B cell (primary cell): Measurements from ENCODE around the gene GABRR3. TPM values are rescaled to one million over a fixed set of nuclear protein-coding genes. Genes with fewer than 3 reads are reported as not detected.

Source experiments
- ATAC-seq: fragments of 200-7000 bp; cut with Tn5 transposase; one replicate; pipeline ENCODE4 v1.10.0; 2021; ENCODE audit warnings: low read depth, mild to moderate bottlenecking, moderate number of reproducible peaks, moderate library complexity
- CTCF ChIA-PET: fragments of 350-600 bp; sonication (Branson Sonifier 250); formaldehyde crosslinking; loops from one replicate; lab custom pipeline; 2021; ENCODE audit warnings: antibody characterized with exemption, inconsistent platforms; lab: Charles Lee
- POLR2A ChIA-PET: fragments of 350-600 bp; sonication (Branson Sonifier 250); formaldehyde crosslinking; loops from one replicate; lab custom pipeline; 2021; ENCODE audit warnings: antibody characterized with exemption; lab: Charles Lee
- DNase-seq: peaks from one replicate; pipeline ENCODE4 v3.0.0; 2013
- H2AFZ ChIP-seq: 2 replicates; pipeline ENCODE4 v1.6.1; 2012; ENCODE audit warnings: mild to moderate bottlenecking, low read depth, low read length; ENCODE audit not compliant: insufficient read depth, poor library complexity, severe bottlenecking
- H3K27ac ChIP-seq, 2 donors: 1 replicate in 1 of 2; 2 replicates in 1 of 2; pipeline ENCODE4 v1.5.1; 2012 to 2013; ENCODE audit warnings: low read length in 2 of 2, mild to moderate bottlenecking in 2 of 2, moderate library complexity in 1 of 2
- H3K27me3 ChIP-seq, 4 experiments: fragments of 200-600 bp in 1 of 4; sonication (generic) in 1 of 4; replicated peaks in 1 of 4; 1 replicate in 2 of 4; 2 replicates in 2 of 4; pipeline versions ENCODE4 v1.6.1 to v1.7.0; 2013 to 2016; ENCODE audit warnings: low read length in 3 of 4, mild to moderate bottlenecking in 2 of 4, mixed read lengths in 1 of 4, moderate library complexity in 1 of 4; ENCODE audit not compliant: insufficient read depth in 4 of 4, control insufficient read depth in 3 of 4; ENCODE audit errors: control extremely low read depth in 1 of 4
- H3K36me3 ChIP-seq, 2 experiments: replicated peaks in 1 of 2; 1 replicate in 1 of 2; 2 replicates in 1 of 2; pipeline versions ENCODE4 v1.6.1 to v1.7.1; 2013; ENCODE audit warnings: low read length in 1 of 2; ENCODE audit not compliant: insufficient read depth in 2 of 2, control insufficient read depth in 1 of 2; ENCODE audit errors: control extremely low read depth in 1 of 2, extremely low read depth in 1 of 2
- H3K4me1 ChIP-seq, 2 donors: fragments of 200-600 bp in 1 of 2; sonication (generic) in 1 of 2; 1 replicate in 1 of 2; 2 replicates in 1 of 2; pipeline versions ENCODE4 v1.5.1 to v1.6.1; 2013 to 2017; ENCODE audit warnings: low read length in 2 of 2; ENCODE audit not compliant: control insufficient read depth in 2 of 2, insufficient read depth in 2 of 2
- H3K4me2 ChIP-seq: replicated peaks from 2 replicates; pipeline ENCODE3; 2012; ENCODE audit warnings: mild to moderate bottlenecking, low read depth, low read length; ENCODE audit not compliant: poor library complexity, severe bottlenecking
- H3K4me3 ChIP-seq, 5 experiments: fragments of 200-600 bp in 1 of 5; sonication (generic) in 1 of 5; 1 replicate in 3 of 5; 2 replicates in 2 of 5; pipeline versions ENCODE4 v1.5.1 to v1.7.0; 2011 to 2016; ENCODE audit warnings: low read length in 4 of 5, mild to moderate bottlenecking in 4 of 5, low read depth in 2 of 5, control low read depth in 1 of 5, moderate library complexity in 1 of 5; ENCODE audit not compliant: insufficient read depth in 1 of 5; ENCODE audit errors: control extremely low read depth in 1 of 5, extremely low read depth in 1 of 5
- H3K79me2 ChIP-seq: fragments of 200-600 bp; sonication (generic); one replicate; pipeline ENCODE4 v1.6.0; 2016; ENCODE audit warnings: low read length; ENCODE audit not compliant: control insufficient read depth, insufficient read depth
- H3K9ac ChIP-seq: fragments of 200-600 bp; sonication (generic); 2 replicates; pipeline ENCODE4 v1.6.1; 2017; ENCODE audit warnings: mild to moderate bottlenecking, low read length, moderate library complexity
- H3K9me3 ChIP-seq, 3 donors: one replicate each; pipeline versions ENCODE4 v1.6.1 to v1.7.1; 2013; ENCODE audit warnings: low read length in 2 of 3; ENCODE audit not compliant: control insufficient read depth in 2 of 3, insufficient read depth in 1 of 3; ENCODE audit errors: control extremely low read depth in 1 of 3
- H4K20me1 ChIP-seq: 2 replicates; pipeline ENCODE4 v1.6.0; 2012; ENCODE audit warnings: mild to moderate bottlenecking, low read length; ENCODE audit not compliant: insufficient read depth, control insufficient read depth, poor library complexity, severe bottlenecking
- H3K27ac Mint-ChIP-seq: one replicate; pipeline ENCODE4 v1.8.0; 2021; ENCODE audit warnings: mixed read lengths
- H3K27me3 Mint-ChIP-seq: one replicate; pipeline ENCODE4 v1.8.0; 2021; ENCODE audit warnings: mixed read lengths
- H3K4me1 Mint-ChIP-seq: one replicate; pipeline ENCODE4 v1.8.0; 2021; ENCODE audit warnings: mixed read lengths
- H3K4me3 Mint-ChIP-seq: one replicate; pipeline ENCODE4 v1.8.0; 2021; ENCODE audit warnings: mixed read lengths
- H3K9me3 Mint-ChIP-seq: one replicate; pipeline ENCODE4 v1.8.0; 2022; ENCODE audit warnings: mixed read lengths; ENCODE audit not compliant: insufficient read depth
- EZH2 ChIP-seq: IDR thresholded peaks from 2 replicates; pipeline ENCODE4 v1.6.1; 2012; ENCODE audit warnings: borderline replicate concordance, low read depth, mild to moderate bottlenecking, moderate library complexity, low read length; ENCODE audit not compliant: insufficient read depth, poor library complexity, severe bottlenecking
- WGBS: methylation state at CpG from one replicate; pipeline ENCODE4 v1.1.5; 2013; ENCODE audit warnings: missing lambda C conversion rate; ENCODE audit not compliant: insufficient coverage; 5-methylcytosine and 5-hydroxymethylcytosine counted together
- intact Hi-C: fragments of 100-400 bp; cut with micrococcal nuclease; formaldehyde crosslinking; loops from one replicate; pipeline ENCODE4 v1.10.0; 2022
- polyA plus RNA-seq: library from polyadenylated mRNA; depleted of rRNA; stranded (reverse); fragments of >200 nt; gene quantifications from 2 replicates; pipeline ENCODE4 v1.2.3, GENCODE V29; 2012
- total RNA-seq, 2 donors: library from RNA; stranded (reverse); fragments of 120-200 nt in 1 of 2; gene quantifications; 1 replicate in 1 of 2; 2 replicates in 1 of 2; pipeline versions ENCODE4 v1.2.3 to v1.2.4, GENCODE V29; 2013 to 2022
- TF ChIP-seq, protein P1 (sequence below): fragments of 200-600 bp; IDR thresholded peaks from one replicate; pipeline ENCODE4 v1.8.0; 2022; ENCODE audit warnings: antibody characterized with exemption, mild to moderate bottlenecking

Gene GABRR3
- total and polyA plus RNA-seq, 2 donors (not counting 1 experiment from before 2014, with no cell fraction given): not detected

DNA sequence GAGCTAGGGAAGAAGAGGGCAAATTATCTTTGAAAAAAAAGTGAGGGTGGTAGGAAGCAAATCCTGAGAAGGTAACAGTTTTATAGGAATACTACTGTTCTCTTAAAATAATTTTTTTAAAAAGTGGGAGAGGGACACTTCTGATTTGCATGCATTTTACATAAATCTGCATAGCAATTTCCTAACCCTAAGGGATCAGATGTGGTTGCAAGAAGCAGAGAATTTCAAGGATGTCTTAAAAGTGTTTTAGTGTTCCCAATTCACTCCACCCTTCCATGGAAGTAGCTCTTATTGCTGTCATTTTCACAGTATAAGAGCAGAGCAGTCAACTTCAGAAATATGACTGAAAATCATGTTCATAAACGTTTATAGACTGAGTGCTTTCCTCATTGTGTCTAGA lies 35.1 kb downstream of the GABRR3 start:
- H3K4me1 Mint-ChIP-seq: peaks cover 17% of the 10 kb centered on the region
- Histone ChIP-seq H3K79me2 (no peaks in the 10 kb centered on the region), H3K27me3 (no peaks in the 10 kb centered on the region), H4K20me1 (no peaks in the 10 kb centered on the region), H2AFZ (no peak overlapping the region), H3K9me3 (no peaks in the 10 kb centered on the region), H3K4me2 (no peak overlapping the region), H3K9ac (no peak overlapping the region), H3K27ac (no peak overlapping the region), H3K4me1 (peaks cover 8 to 18% of the 10 kb centered on the region in 2 donors), H3K36me3 (no peaks in the 10 kb centered on the region), H3K4me3 (no peak overlapping the region)
- intact Hi-C loops: no loop called here
- CTCF ChIA-PET: interaction anchor here (1.1 to 1.4 kb wide), 2 partner anchors 16 to 23 kb away, joined by 3 to 5 read pairs; no protein-coding TSS in a partner anchor
- H3K27me3 Mint-ChIP-seq: no peaks in the 10 kb centered on the region
- no peak for ATAC-seq
- no peaks in the 10 kb centered on the region for H3K9me3 Mint-ChIP-seq
- no peak overlapping the region for H3K4me3 Mint-ChIP-seq
- no peak for DNase-seq
- POLR2A ChIA-PET: no interaction called here
- WGBS: 67% methylated on average over 1 of the region's 1 CpG
- TF ChIP-seq, protein P1, sequence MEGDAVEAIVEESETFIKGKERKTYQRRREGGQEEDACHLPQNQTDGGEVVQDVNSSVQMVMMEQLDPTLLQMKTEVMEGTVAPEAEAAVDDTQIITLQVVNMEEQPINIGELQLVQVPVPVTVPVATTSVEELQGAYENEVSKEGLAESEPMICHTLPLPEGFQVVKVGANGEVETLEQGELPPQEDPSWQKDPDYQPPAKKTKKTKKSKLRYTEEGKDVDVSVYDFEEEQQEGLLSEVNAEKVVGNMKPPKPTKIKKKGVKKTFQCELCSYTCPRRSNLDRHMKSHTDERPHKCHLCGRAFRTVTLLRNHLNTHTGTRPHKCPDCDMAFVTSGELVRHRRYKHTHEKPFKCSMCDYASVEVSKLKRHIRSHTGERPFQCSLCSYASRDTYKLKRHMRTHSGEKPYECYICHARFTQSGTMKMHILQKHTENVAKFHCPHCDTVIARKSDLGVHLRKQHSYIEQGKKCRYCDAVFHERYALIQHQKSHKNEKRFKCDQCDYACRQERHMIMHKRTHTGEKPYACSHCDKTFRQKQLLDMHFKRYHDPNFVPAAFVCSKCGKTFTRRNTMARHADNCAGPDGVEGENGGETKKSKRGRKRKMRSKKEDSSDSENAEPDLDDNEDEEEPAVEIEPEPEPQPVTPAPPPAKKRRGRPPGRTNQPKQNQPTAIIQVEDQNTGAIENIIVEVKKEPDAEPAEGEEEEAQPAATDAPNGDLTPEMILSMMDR: no peak
- TF ChIP-seq EZH2: no peak
- H3K27ac Mint-ChIP-seq: no peak overlapping the region

DNA sequence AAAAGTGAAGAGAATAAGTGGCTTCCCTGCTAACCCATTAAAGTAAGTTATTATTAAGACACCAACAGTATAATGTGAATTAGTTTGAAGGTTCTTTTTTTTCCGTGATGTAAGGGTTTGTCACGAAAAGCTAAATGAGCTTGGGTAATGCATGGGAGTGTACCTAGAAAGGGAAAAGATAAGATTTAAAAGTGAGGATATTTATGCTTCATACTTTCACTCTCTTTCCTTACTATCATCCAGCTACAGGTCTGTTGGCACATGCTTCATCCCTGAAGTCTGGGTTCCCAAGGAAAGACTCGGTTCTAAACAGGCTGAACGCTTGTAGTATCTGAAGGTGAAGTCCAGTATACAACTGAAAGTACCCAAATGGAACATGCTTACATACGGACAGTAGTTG lies 36.0 kb downstream of the GABRR3 start:
- Histone ChIP-seq H3K4me1 (peaks cover 8 to 9% of the 10 kb centered on the region in 2 donors), H4K20me1 (no peaks in the 10 kb centered on the region), H3K27me3 (no peaks in the 10 kb centered on the region), H3K27ac (no peak overlapping the region), H3K36me3 (no peaks in the 10 kb centered on the region), H2AFZ (no peak overlapping the region), H3K4me2 (no peak overlapping the region), H3K79me2 (no peaks in the 10 kb centered on the region), H3K9me3 (no peaks in the 10 kb centered on the region), H3K4me3 (no peak overlapping the region), H3K9ac (no peak overlapping the region)
- no peaks in the 10 kb centered on the region for H3K9me3 Mint-ChIP-seq
- ATAC-seq (no peak), DNase-seq (no peak)
- TF ChIP-seq, protein P1: no peak
- TF ChIP-seq EZH2: no peak
- H3K4me1 Mint-ChIP-seq: peaks cover 9% of the 10 kb centered on the region
- H3K27ac Mint-ChIP-seq: no peak overlapping the region
- ChIA-PET CTCF (interaction anchor here (1.1 kb wide), 1 partner anchor 24 kb away, joined by 5 read pairs; no protein-coding TSS in a partner anchor), POLR2A (no interaction called here)
- H3K27me3 Mint-ChIP-seq: peaks cover 4% of the 10 kb centered on the region
- intact Hi-C loops: no loop called here
- H3K4me3 Mint-ChIP-seq: no peak overlapping the region
- 95% methylated on average over 3 of the region's 5 CpGs for WGBS
